Measurements from ENCODE around the gene IPO4. TPM values are rescaled to one million over a fixed set of nuclear protein-coding genes. Genes with fewer than 3 reads are reported as not detected.

Gene IPO4
- total and polyA plus RNA-seq, 3 experiments from 2014 or later, result 20.9 to 172 (median 164) TPM

DNA sequence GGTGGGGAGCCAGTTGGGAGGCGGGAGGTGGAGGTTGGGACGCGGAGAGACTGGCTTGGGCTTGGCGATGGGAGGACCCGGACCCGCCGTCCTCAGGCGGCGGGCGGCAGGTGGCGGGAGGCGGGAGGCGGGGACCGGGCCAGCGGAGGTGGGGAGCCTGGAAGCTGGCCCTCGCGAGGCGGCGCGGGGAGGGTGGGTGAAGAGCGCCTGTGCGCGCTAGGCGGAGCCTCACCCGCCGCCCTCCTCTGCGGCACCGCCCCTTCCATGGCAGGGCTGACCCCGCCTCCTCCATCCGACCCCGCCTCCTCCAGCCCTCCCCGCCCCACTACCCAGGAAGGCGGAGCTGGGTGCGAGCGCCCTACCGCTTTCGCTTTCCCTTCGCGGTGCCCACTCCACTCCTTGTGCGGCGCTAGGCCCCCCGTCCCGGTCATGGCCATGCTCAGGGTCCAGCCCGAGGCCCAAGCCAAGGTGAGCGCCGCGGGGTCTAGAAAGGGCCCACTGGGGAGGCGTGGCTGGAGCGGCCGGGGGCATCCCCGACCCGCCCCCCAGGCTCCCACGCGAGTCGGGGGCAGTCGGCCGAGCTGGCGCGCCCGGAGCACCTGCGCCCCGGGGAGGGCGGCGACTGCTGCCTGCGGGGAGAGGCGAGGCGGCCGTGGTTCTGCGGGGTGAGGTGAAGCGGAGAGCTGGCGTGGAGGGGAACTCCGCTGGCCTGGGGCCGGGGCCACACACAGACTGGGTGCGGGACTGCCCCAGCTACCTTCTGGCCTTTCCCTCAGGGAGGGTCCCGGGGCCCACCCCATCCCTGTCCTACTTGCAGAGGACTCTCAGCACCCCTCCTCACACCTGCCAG lies 52.6 kb downstream of the IPO4 start, which contains the start of gene PSME1:
TSS of gene PSME1 (plus strand) at position 361 of the 850 bp plus-strand sequence. CDS start at position 430, 69 bp downstream.
- Mint-ChIP-seq H3K27me3 (no peaks in the 10 kb centered on the region), H3K27ac (peak within 1 kb of the TSS; percentile 87 to 97 (median 95)), H3K4me3 (peak within 1 kb of the TSS; percentile 89 to 96 (median 92)), H3K36me3 (peaks cover 0 to 38% (median 6%) of the 10 kb centered on the region in 3 donors), H3K4me1 (peaks cover 56 to 67% (median 60%) of the 10 kb centered on the region in 3 donors), H3K9me3 (peaks cover 0 to 2% (median 0%) of the 10 kb centered on the region in 5 donors)
- no peaks in the 10 kb centered on the region for H3K27me3 ChIP-seq (ENCODE audit: insufficient read depth, low read length, poor library complexity, severe bottlenecking)
- peaks cover 16% of the 10 kb centered on the region for H3K36me3 ChIP-seq (ENCODE audit: insufficient read depth, low read length)
- peaks cover 47% of the 10 kb centered on the region for H3K4me1 ChIP-seq (ENCODE audit: insufficient read depth, low read length)
- H3K4me3 ChIP-seq (ENCODE audit: low read length), result peak within 1 kb of the TSS; percentile 73
- peak; percentile 91 to 95 (median 93) for DNase-seq
- H3K9me3 ChIP-seq (ENCODE audit: low read length), result no peaks in the 10 kb centered on the region
- CTCF ChIA-PET, result interaction anchor here (0.6 to 3.8 kb wide), 19 partner anchors 9 to 183 kb away, joined by 3 to 40 read pairs (median 5); partner anchors contain the start of genes DCAF11, DHRS4, IPO4 and IRF9
- peak within 1 kb of the TSS; percentile 72 for H3K27ac ChIP-seq (ENCODE audit: low read depth, low read length)
- POLR2A ChIA-PET, result interaction anchor here (0.6 to 4.1 kb wide), 12 partner anchors 9 to 294 kb away, joined by 3 to 58 read pairs (median 5); partner anchors contain the start of genes CBLN3, DCAF11, DHRS1 and IPO4

DNA sequence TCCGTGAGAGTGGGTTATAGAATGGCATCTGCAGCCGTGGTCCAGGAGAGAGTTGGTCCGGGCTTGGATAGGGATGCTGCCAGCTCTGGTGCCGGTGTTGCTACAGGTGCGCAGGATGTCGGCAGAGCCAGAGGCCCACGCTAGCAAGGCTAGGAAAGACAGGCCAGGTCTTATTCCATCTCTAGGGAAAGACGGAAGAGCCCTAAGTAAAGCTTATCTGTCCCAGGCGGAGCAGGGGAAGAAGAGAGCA lies 53.1 kb downstream of the IPO4 start:
- Histone ChIP-seq H3K27ac (ENCODE audit: low read depth, low read length) (no peak overlapping the region), H3K4me1 (ENCODE audit: insufficient read depth, low read length) (peaks cover 47% of the 10 kb centered on the region), H3K9me3 (ENCODE audit: low read length) (no peaks in the 10 kb centered on the region), H3K36me3 (ENCODE audit: insufficient read depth, low read length) (peaks cover 16% of the 10 kb centered on the region), H3K4me3 (ENCODE audit: low read length) (peak overlapping the region; percentile 73), H3K27me3 (ENCODE audit: insufficient read depth, low read length, poor library complexity, severe bottlenecking) (no peaks in the 10 kb centered on the region)
- ChIA-PET CTCF (interaction anchor here (0.6 to 3.8 kb wide), 17 partner anchors 9 to 182 kb away, joined by 3 to 40 read pairs (median 5); partner anchors contain the start of genes DCAF11, DHRS4, IPO4 and IRF9), POLR2A (interaction anchor here (0.6 to 4.1 kb wide), 11 partner anchors 8 to 294 kb away, joined by 3 to 58 read pairs (median 5); partner anchors contain the start of genes CBLN3, DCAF11, DHRS1 and IPO4)
- Mint-ChIP-seq H3K4me3 (peak overlapping the region; percentile 89 to 96 (median 92)), H3K27ac (peak overlapping the region; percentile 84 to 96 (median 93)), H3K4me1 (peaks cover 54 to 65% (median 56%) of the 10 kb centered on the region in 3 donors), H3K27me3 (no peaks in the 10 kb centered on the region), H3K36me3 (peaks cover 0 to 38% (median 6%) of the 10 kb centered on the region in 3 donors), H3K9me3 (peaks cover 0 to 2% (median 0%) of the 10 kb centered on the region in 5 donors)
- no peak for DNase-seq

- POLR2A ChIA-PET, result interaction anchor here (0.7 kb wide), 1 partner anchor 82 kb away, joined by 4 read pairs; the partner anchor contains the start of gene CARMIL3
- CTCF ChIA-PET, result interaction anchor here (0.8 to 1.7 kb wide), 4 partner anchors 8 to 27 kb away, joined by 3 to 4 read pairs (median 3); partner anchors contain the start of genes EMC9 and IRF9
- H3K4me3 Mint-ChIP-seq, result no peak overlapping the region
Measured at GRCh38 chr14:24133735-24134134, 54.9 kb downstream of the IPO4 start.

GRCh38 chr14:24132976-24133375 lies 55.6 kb downstream of the IPO4 start:
- peak overlapping the region in 2 of 7 donors; percentile 37 to 40 for H3K4me3 Mint-ChIP-seq

More at GRCh38 chr14:24133735-24134134, 54.9 kb downstream of the IPO4 start:
- Histone ChIP-seq H3K27me3 (ENCODE audit: insufficient read depth, low read length, poor library complexity, severe bottlenecking) (no peaks in the 10 kb centered on the region), H3K9me3 (ENCODE audit: low read length) (no peaks in the 10 kb centered on the region), H3K4me1 (ENCODE audit: insufficient read depth, low read length) (peaks cover 40% of the 10 kb centered on the region), H3K27ac (ENCODE audit: low read depth, low read length) (no peak overlapping the region), H3K4me3 (ENCODE audit: low read length) (no peak overlapping the region), H3K36me3 (ENCODE audit: insufficient read depth, low read length) (peaks cover 14% of the 10 kb centered on the region)
- Mint-ChIP-seq H3K36me3 (peaks cover 0 to 28% (median 5%) of the 10 kb centered on the region in 3 donors), H3K9me3 (peaks cover 0 to 2% (median 0%) of the 10 kb centered on the region in 5 donors), H3K4me1 (peaks cover 38 to 49% (median 40%) of the 10 kb centered on the region in 3 donors), H3K27me3 (no peaks in the 10 kb centered on the region), H3K27ac (no peak overlapping the region)
- DNase-seq, result no peak

DNA sequence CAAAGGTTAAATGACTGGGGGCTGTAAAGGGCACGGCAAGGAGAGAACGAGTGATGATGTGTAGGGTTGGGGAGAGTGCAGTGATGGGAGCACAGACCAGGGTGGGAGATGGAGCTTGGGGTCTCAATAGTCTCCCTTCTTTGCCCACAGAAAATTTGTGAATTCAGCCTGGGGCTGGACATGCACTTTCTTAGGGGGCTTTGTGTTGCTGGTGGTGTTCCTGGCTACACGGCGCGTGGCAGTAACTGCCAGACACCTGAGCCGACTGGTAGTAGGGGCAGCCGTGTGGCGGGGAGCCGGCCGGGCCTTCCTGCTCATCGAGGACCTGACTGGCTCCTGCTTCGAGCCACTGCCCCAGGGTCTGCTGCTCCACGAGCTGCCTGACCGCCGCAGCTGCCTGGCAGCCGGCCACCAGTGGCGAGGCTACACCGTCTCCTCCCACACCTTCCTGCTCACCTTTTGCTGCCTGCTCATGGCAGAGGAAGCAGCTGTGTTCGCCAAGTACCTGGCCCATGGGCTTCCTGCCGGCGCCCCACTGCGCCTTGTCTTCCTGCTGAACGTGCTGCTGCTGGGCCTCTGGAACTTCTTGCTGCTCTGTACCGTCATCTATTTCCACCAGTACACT lies 56.4 kb downstream of the IPO4 start:
- H3K27ac ChIP-seq (ENCODE audit: low read depth, low read length), result no peak overlapping the region
- no peak overlapping the region for H3K4me3 ChIP-seq (ENCODE audit: low read length)
- H3K36me3 Mint-ChIP-seq, result peaks cover 0 to 13% (median 0%) of the 10 kb centered on the region in 3 donors
- ChIA-PET POLR2A (interaction anchor here (1.1 kb wide), 1 partner anchor 16 kb away, joined by 4 read pairs; no protein-coding TSS in a partner anchor), CTCF (interaction anchor here (0.9 to 1.7 kb wide), 4 partner anchors 12 to 24 kb away, joined by 3 to 7 read pairs (median 4); partner anchors contain the start of gene NRL)
- no peaks in the 10 kb centered on the region for H3K27me3 ChIP-seq (ENCODE audit: insufficient read depth, low read length, poor library complexity, severe bottlenecking)
- H3K4me3 Mint-ChIP-seq, result peak overlapping the region in 6 of 7 donors; percentile 21 to 77 (median 39)
- H3K27ac Mint-ChIP-seq, result peak overlapping the region in 6 of 8 donors; percentile 54 to 95 (median 73)
- no peaks in the 10 kb centered on the region for H3K27me3 Mint-ChIP-seq
- peaks cover 30% of the 10 kb centered on the region for H3K4me1 ChIP-seq (ENCODE audit: insufficient read depth, low read length)
- no peaks in the 10 kb centered on the region for H3K9me3 ChIP-seq (ENCODE audit: low read length)
- peaks cover 30 to 34% (median 31%) of the 10 kb centered on the region in 3 donors for H3K4me1 Mint-ChIP-seq
- peak in 1 of 5 donors; percentile 52 for DNase-seq
- H3K36me3 ChIP-seq (ENCODE audit: insufficient read depth, low read length), result no peaks in the 10 kb centered on the region
- H3K9me3 Mint-ChIP-seq, result peaks cover 0 to 2% (median 0%) of the 10 kb centered on the region in 5 donors

More at GRCh38 chr14:24132976-24133375, 55.6 kb downstream of the IPO4 start:
- H3K27ac Mint-ChIP-seq, result peak overlapping the region in 6 of 8 donors; percentile 54 to 97 (median 73)
- H3K4me1 Mint-ChIP-seq, result peaks cover 32 to 42% (median 37%) of the 10 kb centered on the region in 3 donors
- peaks cover 7% of the 10 kb centered on the region for H3K36me3 ChIP-seq (ENCODE audit: insufficient read depth, low read length)
- peaks cover 0 to 21% (median under 1%) of the 10 kb centered on the region in 3 donors for H3K36me3 Mint-ChIP-seq
- peaks cover 0 to 2% (median 0%) of the 10 kb centered on the region in 5 donors for H3K9me3 Mint-ChIP-seq
- POLR2A ChIA-PET, result interaction anchor here (1.1 kb wide), 1 partner anchor 16 kb away, joined by 4 read pairs; no protein-coding TSS in a partner anchor
- H3K4me3 ChIP-seq (ENCODE audit: low read length), result no peak overlapping the region
- H3K27me3 ChIP-seq (ENCODE audit: insufficient read depth, low read length, poor library complexity, severe bottlenecking), result no peaks in the 10 kb centered on the region
- H3K27me3 Mint-ChIP-seq, result no peaks in the 10 kb centered on the region
- DNase-seq, result no peak
- CTCF ChIA-PET, result interaction anchor here (0.9 to 1.7 kb wide), 5 partner anchors 8 to 24 kb away, joined by 3 to 7 read pairs (median 3); partner anchors contain the start of genes EMC9 and NRL
- H3K27ac ChIP-seq (ENCODE audit: low read depth, low read length), result no peak overlapping the region
- no peaks in the 10 kb centered on the region for H3K9me3 ChIP-seq (ENCODE audit: low read length)
- H3K4me1 ChIP-seq (ENCODE audit: insufficient read depth, low read length), result peaks cover 38% of the 10 kb centered on the region

GRCh38 chr14:24131549-24131966 lies 57.1 kb downstream of the IPO4 start:
- no peak overlapping the region for H3K4me3 ChIP-seq (ENCODE audit: low read length)
- no peak overlapping the region for H3K27ac ChIP-seq (ENCODE audit: low read depth, low read length)
- no peaks in the 10 kb centered on the region for H3K36me3 ChIP-seq (ENCODE audit: insufficient read depth, low read length)
- peak overlapping the region in 4 of 8 donors; percentile 47 to 95 (median 49) for H3K27ac Mint-ChIP-seq
- ChIA-PET POLR2A (interaction anchor here (1.1 kb wide), 1 partner anchor 15 kb away, joined by 4 read pairs; no protein-coding TSS in a partner anchor), CTCF (interaction anchor here (1.6 kb wide), 1 partner anchor 16 kb away, joined by 7 read pairs; the partner anchor contains the start of gene NRL)
- no peak for DNase-seq
- H3K4me3 Mint-ChIP-seq, result peak overlapping the region in 1 of 7 donors; percentile 21
- no peaks in the 10 kb centered on the region for H3K27me3 ChIP-seq (ENCODE audit: insufficient read depth, low read length, poor library complexity, severe bottlenecking)
- H3K9me3 Mint-ChIP-seq, result peaks cover 0 to 2% (median 0%) of the 10 kb centered on the region in 5 donors
- H3K9me3 ChIP-seq (ENCODE audit: low read length), result no peaks in the 10 kb centered on the region
- H3K4me1 ChIP-seq (ENCODE audit: insufficient read depth, low read length), result peaks cover 24% of the 10 kb centered on the region
- peaks cover 24 to 28% (median 25%) of the 10 kb centered on the region in 3 donors for H3K4me1 Mint-ChIP-seq
- peaks cover 0 to 6% (median 0%) of the 10 kb centered on the region in 3 donors for H3K36me3 Mint-ChIP-seq
- H3K27me3 Mint-ChIP-seq, result no peaks in the 10 kb centered on the region
